ENCODE results near the gene IGSF9B. TPM values are rescaled to one million over a fixed set of nuclear protein-coding genes. Genes with fewer than 3 reads are reported as not detected.

Gene IGSF9B
- total RNA-seq, 1 experiment from 2014 or later = 2.2 TPM

- no peak overlapping the region for H3K4me3 ChIP-seq (ENCODE audit: low read depth in 2 of 2, low read length in 2 of 2)
- CTCF ChIA-PET = interaction anchor here (1.0 kb wide), 1 partner anchor 192 kb away, joined by 10 read pairs; no protein-coding TSS in a partner anchor
- TF ChIP-seq POLR2AphosphoS5 (IDR thresholded peaks at IDR 0.05; ENCODE audit: low read depth, low read length) (no peak), CTCF (IDR thresholded peaks at IDR 0.05) (no peak), REST (IDR thresholded peaks at IDR 0.05; ENCODE audit: insufficient read depth in 1 of 2, low read depth in 2 of 2, low read length in 1 of 2) (no peak), TCF7L2 (IDR thresholded peaks at IDR 0.05; ENCODE audit: low read depth, low read length) (no peak), SIN3A (IDR thresholded peaks at IDR 0.05; ENCODE audit: borderline replicate concordance, insufficient read depth, low read depth, low read length) (no peak)
- no peaks in the 10 kb centered on the region for H3K9me3 ChIP-seq (ENCODE audit: control insufficient read depth, insufficient read depth, low read depth, low read length)
- DNase-seq (ENCODE audit: low read depth, low spot score) (no peak), ATAC-seq (no peak)
- H3K27me3 ChIP-seq (ENCODE audit: control insufficient read depth, insufficient read depth, low read length) = no peaks in the 10 kb centered on the region
- intact Hi-C loops (cut with micrococcal nuclease; ENCODE audit: unreplicated experiment) (no loop called here), in situ Hi-C loops (cut with HindIII; ENCODE audit: low pct_unique_long_range_greater_than_20kb, low sequenced_read_pairs) (no loop called here)
- no peak overlapping the region for H3K27ac ChIP-seq (ENCODE audit: low read length)
- POLR2A ChIA-PET = no interaction called here
- H3K4me1 ChIP-seq (ENCODE audit: control insufficient read depth, insufficient read depth, low read length) = peaks cover 12% of the 10 kb centered on the region
- no TSS peak for BruUV-seq (replicated peaks)
- no peaks in the 10 kb centered on the region for H3K36me3 ChIP-seq (ENCODE audit: control insufficient read depth, insufficient read depth, low read length)
Measured at GRCh38 chr11:133949129-133949528, 7.6 kb downstream of the IGSF9B start.

DNA sequence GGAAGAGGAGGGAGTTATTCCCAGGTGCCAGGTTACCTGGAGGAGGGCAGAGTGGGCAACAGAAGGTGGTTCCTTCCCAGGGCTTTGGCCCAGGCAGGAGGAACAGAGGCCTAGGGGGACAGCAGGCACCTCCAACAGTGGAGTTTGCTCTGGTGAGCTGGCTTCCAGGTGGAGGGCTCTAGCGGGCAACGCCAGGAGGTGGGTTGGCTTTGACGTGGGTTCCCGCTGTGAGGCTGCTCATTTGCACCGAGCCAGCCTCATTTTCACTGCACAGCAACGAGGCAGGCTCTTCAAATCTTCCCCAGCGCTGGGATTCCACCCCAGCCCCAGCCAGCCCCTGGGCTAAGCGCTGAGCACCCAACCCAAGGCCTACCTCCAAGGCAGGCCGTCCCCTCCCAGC is 8.1 kb downstream of the IGSF9B start:
- no TSS peak for BruUV-seq (replicated peaks)
- Histone ChIP-seq H3K27ac (ENCODE audit: low read length) (no peak overlapping the region), H3K9me3 (ENCODE audit: control insufficient read depth, insufficient read depth, low read depth, low read length) (no peaks in the 10 kb centered on the region), H3K4me1 (ENCODE audit: control insufficient read depth, insufficient read depth, low read length) (peaks cover 12% of the 10 kb centered on the region), H3K4me3 (ENCODE audit: low read depth in 2 of 2, low read length in 2 of 2) (no peak overlapping the region), H3K36me3 (ENCODE audit: control insufficient read depth, insufficient read depth, low read length) (no peaks in the 10 kb centered on the region), H3K27me3 (ENCODE audit: control insufficient read depth, insufficient read depth, low read length) (no peaks in the 10 kb centered on the region)
- ATAC-seq (no peak), DNase-seq (ENCODE audit: low read depth, low spot score) (no peak)
- TF ChIP-seq REST (IDR thresholded peaks at IDR 0.05; ENCODE audit: insufficient read depth in 1 of 2, low read depth in 2 of 2, low read length in 1 of 2) (no peak), CTCF (IDR thresholded peaks at IDR 0.05) (no peak), TCF7L2 (IDR thresholded peaks at IDR 0.05; ENCODE audit: low read depth, low read length) (no peak), POLR2AphosphoS5 (IDR thresholded peaks at IDR 0.05; ENCODE audit: low read depth, low read length) (no peak), SIN3A (IDR thresholded peaks at IDR 0.05; ENCODE audit: borderline replicate concordance, insufficient read depth, low read depth, low read length) (no peak)
- intact Hi-C loops (cut with micrococcal nuclease; ENCODE audit: unreplicated experiment) (no loop called here), in situ Hi-C loops (cut with HindIII; ENCODE audit: low pct_unique_long_range_greater_than_20kb, low sequenced_read_pairs) (no loop called here)
- ChIA-PET POLR2A (no interaction called here), CTCF (interaction anchor here (0.7 to 1.0 kb wide), 2 partner anchors 153 to 192 kb away, joined by 3 to 10 read pairs; no protein-coding TSS in a partner anchor)

All from Panc1 (cell line).